GM18858 (cell line): ENCODE results near the gene FUT2.
"Not testable (repeated sequence)": the region's sequence is repeated elsewhere in the genome, so short reads cannot be mapped to it uniquely, and the experiment has no call there.

ENCODE experiments used
- ATAC-seq: cut with Tn5 transposase; IDR thresholded peaks from one replicate; pipeline ENCODE4 v1.9.1; 2021; ENCODE audit not compliant: unreplicated experiment

Gene FUT2

DNA sequence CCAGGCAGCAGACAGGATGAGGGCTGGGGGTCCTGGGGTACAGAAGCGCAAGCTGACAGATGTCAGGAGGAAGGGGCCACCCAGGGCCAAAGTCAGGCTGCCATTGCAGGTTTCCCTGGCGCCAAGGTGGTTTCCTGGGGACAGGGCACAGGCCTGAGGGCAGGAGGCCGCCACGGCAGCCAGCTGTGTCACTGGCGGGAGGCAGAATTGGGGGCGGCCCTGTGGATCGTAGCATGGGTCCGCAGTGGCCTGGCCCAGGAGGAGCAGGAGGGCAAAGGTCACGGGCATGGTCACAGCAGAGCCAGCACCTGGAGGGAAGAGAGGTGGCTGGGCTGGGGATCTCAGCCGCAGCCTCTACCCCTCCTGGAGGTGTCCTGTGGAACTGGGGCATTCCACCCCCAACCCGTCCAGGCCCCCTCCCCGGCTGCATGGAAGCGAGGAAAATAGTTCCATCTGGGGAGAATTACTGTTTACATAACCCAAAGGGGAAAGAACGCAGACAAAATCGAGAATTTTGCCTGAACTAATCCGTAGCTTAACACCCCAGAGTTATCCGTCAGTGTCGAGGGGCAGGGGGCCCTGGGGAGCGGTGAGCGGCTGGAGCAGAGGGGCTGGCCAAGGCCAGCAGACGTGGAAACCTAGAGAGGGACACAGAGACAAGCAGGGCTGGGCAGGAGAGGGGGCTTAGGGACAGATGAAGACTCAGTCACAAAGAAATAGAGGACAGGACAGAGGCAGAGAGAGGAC lies 24.9 kb upstream of the FUT2 start:
- ATAC-seq: no peak

DNA sequence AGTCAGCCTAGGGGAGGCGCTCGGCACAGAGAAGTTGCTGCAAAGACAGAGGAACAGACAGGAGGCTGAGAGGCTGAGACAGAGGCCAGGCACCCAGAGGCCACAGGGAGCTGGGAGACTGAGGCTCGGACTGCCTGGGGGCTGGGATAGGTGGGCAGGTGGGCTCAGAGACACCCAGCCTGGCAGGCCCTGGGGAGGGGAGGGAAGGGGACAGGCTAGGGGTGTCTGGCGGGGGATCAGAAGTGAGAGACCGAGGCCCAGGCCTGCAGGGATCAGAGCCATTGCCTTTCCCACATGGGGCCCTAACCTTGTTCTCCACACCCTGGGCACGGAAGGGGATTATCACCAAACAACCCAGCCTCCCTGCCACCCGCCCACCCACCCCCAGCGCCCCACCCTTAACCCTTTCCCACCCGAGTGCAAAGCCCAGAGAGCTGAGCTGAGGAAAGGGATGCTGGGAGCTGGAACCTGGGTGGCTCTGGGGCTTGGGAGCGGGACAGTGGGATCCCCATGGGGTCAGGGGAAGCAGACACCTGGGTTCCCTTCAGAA lies 24.2 kb upstream of the FUT2 start:
- no peak for ATAC-seq

DNA sequence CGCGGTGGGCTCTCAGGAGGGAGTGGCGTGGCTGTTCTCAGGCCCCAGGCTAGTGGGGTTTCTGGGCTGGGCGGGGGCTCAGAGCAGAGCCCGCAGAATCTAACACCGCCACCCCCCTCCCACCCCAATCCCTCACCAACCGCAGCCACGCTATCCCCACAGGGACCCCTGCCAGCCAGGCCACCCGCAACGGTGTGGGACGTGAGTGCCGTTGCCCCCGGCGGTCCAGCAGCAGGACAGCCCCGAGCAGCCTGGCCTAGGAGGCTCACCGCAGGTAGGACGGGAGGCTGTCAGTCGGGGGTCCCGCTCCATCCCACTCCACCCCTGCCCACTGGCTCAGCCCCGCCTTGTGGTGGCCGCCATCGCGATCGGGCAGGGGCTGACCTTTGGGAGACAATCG lies 22.8 kb upstream of the FUT2 start, which contains the start of gene NTN5:
Gene NTN5, minus strand, starts transcription at position 24 of the 400 bp plus-strand sequence. CDS start 2,031 bp downstream, outside the sequence.
- no peak for ATAC-seq

DNA sequence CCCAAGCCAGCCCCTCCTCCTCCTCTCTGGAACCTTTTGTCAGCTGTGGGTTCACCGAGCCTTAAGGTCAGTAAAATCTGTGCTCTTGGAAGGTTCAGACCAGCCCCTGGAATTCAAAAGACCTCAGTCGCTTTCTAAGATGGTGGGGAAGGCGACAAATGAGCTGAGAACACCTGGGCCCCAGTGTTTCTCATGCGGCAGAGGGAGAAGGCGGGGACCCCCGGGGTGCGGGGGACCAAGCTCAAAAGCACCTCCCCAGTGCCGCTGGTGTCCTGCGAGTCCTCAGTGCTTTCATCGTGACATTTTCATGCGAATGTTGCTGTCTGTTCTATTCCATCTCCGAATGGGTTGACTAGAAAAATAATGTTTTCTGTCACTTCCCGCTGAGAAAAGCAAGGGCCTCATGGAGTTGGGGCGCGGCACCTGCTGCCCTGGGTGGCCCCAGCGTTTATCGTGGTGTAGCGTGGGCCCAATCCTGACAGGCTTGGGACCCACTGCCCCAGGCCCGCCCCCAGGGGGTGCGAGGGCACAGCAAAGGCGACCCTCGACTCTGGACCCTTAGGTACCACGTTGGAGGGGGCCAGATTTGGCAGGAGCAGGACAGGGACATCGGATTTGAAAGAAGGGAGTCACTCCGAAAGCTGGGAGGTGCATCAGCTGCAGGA lies 22.2 kb upstream of the FUT2 start:
- no peak for ATAC-seq

DNA sequence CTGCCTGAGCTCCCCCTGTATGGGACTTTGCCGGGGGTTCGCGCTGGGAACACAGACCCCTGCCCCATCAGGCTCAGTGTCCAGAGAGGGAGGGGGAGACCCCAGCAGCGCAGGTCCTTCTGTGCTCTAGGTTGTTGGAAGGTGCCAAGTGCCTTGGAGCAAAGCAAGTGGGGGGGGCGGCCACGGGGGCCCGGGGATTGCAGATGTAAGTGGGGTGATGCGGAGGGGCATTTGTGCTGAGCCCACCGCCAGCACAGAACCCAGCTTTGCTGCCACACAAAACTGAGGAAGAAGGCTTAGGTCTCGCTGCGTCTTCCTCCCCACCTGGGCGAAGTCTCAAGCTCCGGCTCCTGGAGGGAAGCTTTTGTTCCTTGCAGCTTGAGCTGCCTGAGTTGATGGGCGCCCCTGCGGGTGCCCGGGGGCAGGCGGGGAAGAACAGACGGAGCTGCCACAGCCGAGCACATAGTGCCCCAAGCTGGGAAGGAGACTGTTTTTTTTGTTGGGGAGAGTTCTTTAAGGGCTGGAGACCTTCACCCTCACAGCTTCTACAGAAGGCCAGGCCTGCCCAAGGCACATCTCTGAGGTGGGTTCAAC lies 21.5 kb upstream of the FUT2 start:
- no peak for ATAC-seq

DNA sequence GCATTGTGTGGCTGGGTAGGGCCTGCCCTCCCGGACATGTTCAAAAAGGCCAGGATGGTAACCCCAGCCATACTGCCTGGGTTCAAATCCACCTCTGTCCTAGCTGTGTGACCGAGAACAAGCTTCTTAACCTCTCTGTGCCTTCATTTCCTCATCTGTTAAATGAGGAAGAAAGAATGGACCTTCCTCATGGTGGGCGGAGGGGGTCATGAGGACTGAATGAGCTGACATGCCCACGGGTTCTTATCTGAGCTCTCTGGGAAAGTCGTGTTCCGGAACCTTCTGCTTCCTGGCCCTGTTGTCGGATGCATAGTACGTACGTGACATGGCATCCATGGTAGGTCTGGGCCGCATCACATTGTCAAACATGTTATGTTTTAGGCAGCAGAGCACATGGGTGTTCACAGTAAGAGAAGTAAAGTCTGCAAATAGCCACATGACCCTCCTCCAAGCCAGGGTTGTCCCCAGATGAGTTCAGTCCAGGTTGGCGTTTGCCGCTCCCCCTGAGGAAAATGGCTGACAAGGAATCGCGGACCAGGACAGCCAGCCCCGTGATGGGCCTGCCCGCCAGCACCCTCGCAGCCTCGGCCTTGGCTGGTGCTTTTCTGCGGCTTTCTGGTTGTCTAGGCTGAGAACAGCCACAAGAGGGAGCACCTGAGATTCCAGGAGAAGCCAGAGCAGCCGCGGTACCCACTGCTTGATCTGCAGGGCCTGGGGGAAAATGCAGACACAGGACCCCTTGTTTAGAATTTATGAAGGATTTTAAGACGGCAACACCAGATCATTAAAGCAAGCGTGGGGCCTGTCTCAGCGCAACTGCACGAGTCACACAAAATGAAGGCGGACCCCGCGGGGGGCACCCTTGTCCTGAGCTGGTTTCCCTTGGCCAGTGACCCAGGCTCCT lies 20.6 kb upstream of the FUT2 start:
- ATAC-seq: no peak

DNA sequence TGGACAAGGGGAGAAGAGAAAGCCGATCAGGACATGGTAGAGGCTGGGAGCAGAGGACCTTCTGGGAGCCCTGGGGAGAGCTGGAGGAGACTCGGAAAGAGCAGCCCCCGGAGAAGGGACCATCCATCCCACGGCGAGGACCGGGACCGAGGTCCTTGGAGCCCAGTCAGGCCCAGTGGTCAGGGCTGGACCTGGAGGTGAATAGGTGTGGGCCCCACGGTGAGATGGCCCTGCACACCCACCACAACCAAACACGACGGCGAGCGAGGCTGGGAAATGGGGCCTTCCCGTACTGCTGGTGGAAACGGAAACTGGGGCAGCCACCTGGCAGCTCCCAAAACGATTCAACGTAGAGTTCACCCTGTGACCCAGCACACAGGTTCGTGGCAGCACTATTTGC lies 19.3 kb upstream of the FUT2 start:
- no peak for ATAC-seq

DNA sequence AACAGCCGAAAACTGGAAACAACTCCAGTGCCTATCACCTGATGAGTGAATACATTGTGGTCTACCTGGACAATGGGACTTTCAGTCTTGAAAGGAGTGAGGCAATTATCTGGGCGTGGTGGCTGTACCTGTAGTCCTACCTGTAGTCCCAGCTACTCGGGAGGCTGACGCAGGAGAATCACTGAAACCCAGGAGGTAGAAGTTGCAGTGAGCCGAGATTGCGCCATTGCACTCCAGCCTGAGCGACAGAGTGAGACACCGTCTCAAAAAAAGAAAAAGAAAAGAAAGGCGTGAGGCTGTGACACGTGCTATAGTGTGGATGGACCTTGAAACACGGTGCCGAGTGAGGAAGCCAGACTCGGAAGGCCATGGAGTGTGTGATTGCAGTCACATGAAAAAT lies 18.9 kb upstream of the FUT2 start:
- no peak for ATAC-seq

DNA sequence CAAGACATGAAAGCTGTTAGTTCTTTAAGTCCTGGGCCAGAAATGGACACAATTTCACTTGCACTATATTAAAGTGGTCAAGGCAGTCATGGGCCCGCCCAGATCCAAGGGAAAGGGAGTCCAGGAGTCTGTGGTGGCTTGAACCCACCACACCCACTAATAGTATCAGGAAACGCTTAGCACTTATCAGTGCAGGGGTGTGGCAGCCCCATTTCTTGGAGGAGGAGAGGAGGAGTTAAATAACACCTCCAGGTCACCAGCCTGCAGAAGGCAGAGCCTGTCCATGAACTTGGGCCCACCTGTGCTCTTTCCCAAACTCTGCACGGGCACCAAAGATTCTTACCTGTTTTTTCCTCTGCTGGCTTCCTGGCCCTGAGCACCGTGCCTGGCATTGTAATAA lies 17.6 kb upstream of the FUT2 start:
- no peak for ATAC-seq

DNA sequence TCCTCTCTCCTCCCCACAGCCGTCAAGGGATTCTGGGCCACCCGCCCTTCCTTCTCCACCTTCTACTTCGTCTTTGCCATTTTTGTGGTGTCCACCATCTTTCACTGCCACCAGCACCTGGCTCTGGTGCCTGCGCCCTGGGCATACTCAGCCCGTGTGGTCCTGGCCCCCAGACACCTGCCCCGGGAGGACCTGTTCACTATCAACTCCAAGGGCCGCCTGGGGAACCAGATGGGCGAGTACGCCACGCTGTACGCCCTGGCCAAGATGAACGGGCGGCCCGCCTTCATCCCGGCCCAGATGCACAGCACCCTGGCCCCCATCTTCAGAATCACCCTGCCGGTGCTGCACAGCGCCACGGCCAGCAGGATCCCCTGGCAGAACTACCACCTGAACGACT lies 15.8 kb upstream of the FUT2 start:
- not testable (repeated sequence) for ATAC-seq

DNA sequence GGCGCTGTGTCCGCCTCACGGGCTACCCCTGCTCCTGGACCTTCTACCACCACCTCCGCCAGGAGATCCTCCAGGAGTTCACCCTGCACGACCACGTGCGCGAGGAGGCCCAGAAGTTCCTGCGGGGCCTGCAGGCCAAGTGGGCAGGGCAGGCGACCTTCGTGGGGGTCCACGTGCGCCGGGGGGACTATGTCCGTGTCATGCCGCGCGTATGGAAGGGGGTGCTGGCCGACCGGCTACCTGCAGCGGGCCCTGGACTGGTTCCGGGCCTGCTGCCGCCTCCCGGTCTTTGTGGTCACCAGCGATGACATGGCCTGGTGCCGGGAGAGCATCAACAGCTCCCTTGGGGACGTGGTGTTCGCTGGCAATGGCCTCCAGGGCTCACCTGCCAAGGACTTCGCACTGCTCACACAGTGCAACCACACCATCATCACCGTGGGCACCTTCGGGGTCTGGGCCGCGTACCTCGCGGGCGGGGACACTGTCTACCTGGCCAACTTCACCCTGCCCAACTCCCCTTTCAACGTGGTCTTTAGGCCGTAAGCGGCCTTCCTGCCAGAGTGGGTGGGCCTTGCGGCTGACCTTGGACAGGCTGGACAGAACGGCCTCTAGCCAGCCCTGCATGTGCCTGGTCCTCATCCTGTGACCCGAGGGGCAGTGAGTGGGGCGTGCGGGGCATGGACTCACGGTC lies 15.2 kb upstream of the FUT2 start:
- no peak for ATAC-seq

DNA sequence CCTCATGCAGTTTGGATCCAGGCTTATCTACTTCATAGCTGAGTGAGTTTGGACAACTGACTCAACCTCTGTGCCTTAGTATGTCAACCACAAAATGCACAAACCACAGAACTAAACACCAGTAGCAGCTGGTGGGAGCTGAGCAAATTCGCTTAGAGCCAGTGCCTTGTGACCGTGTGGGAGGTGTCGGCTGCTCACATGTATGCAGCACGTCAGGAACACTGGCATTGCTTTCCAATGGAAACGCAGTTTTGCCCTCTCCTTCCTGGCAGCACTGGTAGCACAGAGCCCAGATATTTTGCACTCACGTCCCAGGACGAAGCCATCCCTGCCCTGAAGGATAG lies 14.7 kb upstream of the FUT2 start:
- no peak for ATAC-seq

DNA sequence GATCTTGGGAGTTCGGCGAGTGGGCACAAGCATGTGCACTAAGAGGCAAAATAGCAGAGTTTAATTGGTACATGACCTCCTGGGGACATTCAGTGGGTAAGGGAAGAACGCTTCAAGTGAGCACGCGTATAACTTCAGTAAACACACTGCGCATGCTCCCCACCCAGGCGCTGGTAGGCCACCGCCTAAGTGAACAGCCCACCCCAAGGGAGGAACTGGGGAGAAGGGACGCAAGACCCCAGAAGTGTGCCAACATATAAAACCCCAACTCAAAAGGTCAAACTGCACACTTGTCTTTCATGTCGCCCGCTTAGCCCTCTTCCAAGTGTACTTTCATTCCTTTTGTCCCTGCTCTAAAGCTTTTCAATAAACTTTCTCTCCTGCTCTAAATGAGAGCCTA lies 12.4 kb upstream of the FUT2 start:
- no peak for ATAC-seq

DNA sequence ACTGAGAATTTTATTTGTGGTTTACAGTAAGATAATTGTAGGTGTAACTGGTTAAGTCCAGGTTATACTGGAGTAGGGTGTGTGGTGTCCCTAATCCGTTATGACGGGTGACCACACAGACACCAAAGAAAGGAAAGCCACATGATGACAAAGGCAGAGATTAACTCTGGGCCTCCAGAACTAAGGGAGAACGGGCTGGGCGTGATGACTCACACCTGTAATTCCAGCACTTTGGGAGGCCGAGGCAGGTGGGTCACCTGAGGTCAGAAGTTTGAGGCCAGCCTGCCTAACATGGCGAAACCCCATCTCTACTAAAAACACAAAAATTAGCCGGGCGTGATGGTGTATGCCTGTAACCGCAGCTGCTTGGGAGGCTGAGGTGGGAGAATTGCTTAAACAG lies 10.2 kb upstream of the FUT2 start:
- no peak for ATAC-seq

DNA sequence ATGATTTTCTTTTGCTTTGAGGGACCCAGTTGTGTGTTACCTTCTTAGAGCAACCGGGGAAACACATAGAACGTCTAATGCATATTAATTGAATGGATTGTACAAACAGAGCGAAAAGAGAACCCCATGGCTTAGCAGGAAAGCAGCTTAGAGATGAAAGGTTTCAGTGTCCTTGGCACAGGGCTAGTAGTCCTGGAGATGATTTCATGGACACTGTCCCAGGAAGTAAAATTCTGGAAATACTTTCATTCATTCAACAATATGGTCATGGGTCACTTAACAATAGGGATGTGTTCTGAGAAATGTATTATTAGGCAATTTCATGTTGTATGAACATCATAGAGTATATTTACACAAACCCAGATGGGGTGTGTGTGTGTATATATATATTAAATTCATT lies 9.7 kb upstream of the FUT2 start:
- ATAC-seq: no peak

DNA sequence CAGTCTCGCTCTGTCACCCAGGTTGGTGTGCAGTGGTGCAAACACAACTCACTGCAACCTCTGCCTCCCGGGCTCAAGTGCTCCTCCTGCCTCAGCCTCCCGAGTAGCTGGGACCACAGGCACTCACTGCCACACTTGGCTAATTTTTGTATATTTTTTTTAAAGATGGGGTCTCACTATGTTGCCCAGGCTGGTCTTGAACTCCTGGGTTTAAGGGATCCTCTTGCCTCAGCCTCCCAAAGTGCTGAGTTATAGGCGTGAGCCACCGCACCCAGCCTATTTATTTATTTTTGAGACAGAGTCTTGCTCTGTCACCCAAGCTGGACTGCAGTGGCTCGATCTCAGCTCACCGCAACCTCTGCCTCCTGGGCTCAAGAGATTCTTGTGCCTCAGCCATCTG lies 9.1 kb upstream of the FUT2 start:
- ATAC-seq: not testable (repeated sequence)

DNA sequence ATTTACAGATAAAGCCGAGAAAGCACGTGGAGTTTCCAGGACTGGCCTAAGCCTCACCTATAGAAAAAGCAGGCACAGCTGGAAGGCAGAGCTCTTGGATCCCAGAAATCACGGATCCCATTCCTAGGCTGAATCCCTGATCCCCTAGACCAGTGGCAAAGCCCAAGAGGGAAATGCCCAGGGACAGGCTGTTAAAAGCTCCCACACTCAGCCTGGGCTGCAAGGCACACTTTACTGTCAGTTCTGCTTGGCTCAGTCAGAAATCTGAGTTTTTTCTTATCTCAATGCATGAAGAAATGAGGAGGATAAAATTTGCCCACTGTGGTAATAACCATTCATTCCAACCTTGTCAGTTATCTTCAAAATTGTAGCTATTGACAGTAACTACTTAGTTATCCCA lies 8.0 kb upstream of the FUT2 start:
- no peak for ATAC-seq

DNA sequence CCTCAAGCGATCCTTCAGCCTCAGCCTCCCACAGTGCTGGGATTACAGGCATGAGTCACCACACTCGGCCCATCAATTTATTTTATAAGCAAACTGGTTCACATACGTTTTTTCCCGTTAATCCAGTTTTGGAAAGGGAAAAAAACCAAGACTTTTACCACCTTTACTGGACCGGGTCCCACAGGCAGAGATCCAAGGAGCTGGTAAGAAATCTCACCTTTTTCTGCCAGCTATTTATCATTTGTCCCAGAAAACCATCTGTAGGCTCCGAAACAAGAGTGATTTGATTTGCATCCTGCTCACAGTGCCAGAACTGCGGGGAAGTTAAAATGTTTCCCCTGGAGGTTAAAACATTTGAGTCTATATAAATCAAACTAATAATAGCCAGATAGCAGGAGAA lies 6.3 kb upstream of the FUT2 start:
- ATAC-seq: no peak

DNA sequence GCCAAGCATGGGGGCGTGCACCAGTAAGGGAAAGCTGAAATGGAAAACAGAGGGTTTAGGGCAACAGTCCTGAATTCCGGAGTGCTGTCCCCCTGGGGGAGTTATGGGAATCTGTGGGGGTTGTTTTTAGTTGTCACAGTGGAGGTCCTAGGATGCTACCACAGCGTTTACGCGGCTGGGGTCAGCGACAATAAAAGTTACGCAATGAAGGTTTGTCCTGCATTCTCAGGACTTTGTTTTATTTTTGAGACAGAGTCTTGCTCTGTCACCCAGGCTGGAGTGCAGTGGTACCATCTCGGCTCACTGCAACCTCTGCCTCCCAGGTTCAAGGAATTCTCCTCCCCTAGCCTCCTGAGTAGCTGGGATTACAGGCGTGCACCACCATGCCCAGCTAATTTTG lies 2.1 kb upstream of the FUT2 start:
- not testable (repeated sequence) for ATAC-seq

DNA sequence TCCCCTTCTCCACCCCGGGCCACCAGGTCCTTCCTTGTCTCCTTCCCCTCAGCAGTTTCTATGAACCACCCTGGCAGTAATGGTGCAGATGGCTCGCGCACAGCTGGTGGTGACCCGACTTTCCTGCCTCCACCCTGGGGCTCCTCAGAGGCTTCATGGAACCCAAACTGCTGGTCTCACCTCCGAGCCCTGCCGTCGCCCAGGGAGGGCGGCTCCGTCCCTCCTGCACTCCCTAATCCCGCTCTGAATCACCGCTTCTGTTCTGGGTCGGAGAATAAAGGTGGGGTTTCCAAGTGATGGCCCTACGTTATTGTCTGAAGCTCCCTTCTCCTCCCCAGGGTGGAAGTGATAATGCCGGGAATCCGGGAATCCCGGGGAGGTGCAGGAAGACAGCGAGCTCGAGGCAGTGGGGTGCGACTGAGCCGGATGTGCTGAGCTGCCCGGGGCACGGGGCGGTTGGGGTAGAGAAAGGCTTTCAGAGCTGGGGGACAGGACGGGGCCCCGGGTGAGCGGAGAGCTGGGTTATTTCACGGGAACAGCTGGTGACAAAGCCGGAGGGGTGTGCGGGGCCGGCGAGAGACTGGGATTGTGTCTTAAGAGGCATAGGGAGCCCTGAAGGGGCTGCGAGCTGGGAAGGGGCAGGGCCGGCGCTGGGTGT lies 711 bp downstream of the FUT2 start:
- ATAC-seq: no peak
